Ishikawa (cell line): ENCODE results near the gene SLC12A6.

Experiments used
- CEBPB ChIP-seq: IDR thresholded peaks from 2 replicates; pipeline ENCODE4 v1.6.1; 2012
- CREB1 ChIP-seq: IDR thresholded peaks from 2 replicates; pipeline ENCODE4 v1.6.1; 2012; ENCODE audit warnings: low read depth
- EGR1 ChIP-seq: IDR thresholded peaks from 2 replicates; pipeline ENCODE4 v1.6.1; 2012
- EP300 ChIP-seq: IDR thresholded peaks from 2 replicates; pipeline ENCODE4 v1.6.1; 2012; ENCODE audit warnings: borderline replicate concordance
- FOXM1 ChIP-seq: IDR thresholded peaks from 2 replicates; pipeline ENCODE4 v1.6.1; 2012; ENCODE audit warnings: low read depth, borderline replicate concordance
- NFIC ChIP-seq: IDR thresholded peaks from 2 replicates; pipeline ENCODE4 v1.6.1; 2012
- RAD21 ChIP-seq: IDR thresholded peaks from 2 replicates; pipeline ENCODE4 v1.6.1; 2012; ENCODE audit warnings: low read depth
- TAF1 ChIP-seq: IDR thresholded peaks from 2 replicates; pipeline ENCODE4 v1.6.1; 2012; ENCODE audit warnings: low read depth, mild to moderate bottlenecking
- TCF12 ChIP-seq: IDR thresholded peaks from 2 replicates; pipeline ENCODE4 v1.6.1; 2012; ENCODE audit warnings: low read depth
- TEAD4 ChIP-seq: IDR thresholded peaks from 2 replicates; pipeline ENCODE4 v1.6.1; 2012
- YY1 ChIP-seq: IDR thresholded peaks from 2 replicates; pipeline ENCODE4 v1.6.1; 2012; ENCODE audit warnings: low read depth
- ZBTB7A ChIP-seq: IDR thresholded peaks from 2 replicates; pipeline ENCODE4 v1.6.1; 2012; ENCODE audit warnings: low read depth
- TF ChIP-seq, protein P1 (sequence below): IDR thresholded peaks from 2 replicates; pipeline ENCODE4 v1.6.1; 2012; ENCODE audit warnings: low read depth, mild to moderate bottlenecking
- TF ChIP-seq, protein P2 (sequence below): IDR thresholded peaks from 2 replicates; pipeline ENCODE4 v1.6.1; 2012
- TF ChIP-seq, protein P3 (sequence below): IDR thresholded peaks from 2 replicates; pipeline ENCODE4 v1.6.1; 2012

Gene SLC12A6

DNA sequence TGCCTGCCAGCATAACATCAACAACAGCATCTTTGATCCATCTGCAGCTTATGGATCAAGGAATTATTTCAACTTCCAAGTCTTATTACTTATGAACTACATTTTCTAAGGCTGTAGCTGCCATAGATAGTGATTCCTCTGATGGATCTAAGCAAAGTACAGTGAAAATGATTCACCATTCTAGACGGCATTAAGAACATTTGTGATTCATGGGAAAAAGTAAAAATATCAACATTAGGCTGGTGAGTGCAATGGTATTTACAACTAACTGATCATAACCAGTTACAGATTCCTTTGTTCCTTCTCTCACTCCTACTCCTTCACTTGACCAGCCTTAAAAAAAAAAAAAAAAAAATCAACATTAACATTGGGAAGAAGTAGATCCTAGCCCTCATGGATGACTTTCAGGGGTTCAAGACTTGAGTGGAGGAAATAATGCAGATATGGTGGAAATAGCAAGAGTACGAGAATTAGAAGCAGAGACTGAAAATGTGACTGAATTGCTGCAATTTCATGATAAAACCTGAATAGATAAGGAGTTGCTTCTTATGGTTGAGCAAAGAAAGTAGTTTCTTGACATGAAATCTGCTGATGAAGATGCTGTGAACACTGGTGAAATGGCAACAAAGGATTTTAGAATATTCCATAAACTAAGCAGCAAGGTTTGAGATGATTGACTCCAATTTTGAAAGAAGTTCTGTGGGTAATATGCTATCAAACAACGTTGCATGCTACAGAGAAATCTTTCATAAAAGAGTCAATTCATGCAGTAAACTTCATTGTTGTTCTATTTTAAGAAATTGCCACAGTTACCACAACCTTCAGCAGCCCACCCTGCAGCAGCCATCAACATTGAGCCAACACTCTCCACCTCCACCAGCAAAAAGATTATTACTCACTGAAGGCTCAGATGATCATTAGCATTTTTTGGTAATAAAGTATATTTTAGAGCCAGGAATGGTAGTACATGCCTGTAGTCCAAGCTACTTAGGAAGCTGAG, 22.8 kb downstream of the SLC12A6 start:
- TF ChIP-seq EGR1 (no peak), EP300 (no peak), CREB1 (no peak), ZBTB7A (no peak), FOXM1 (no peak), TEAD4 (no peak), TCF12 (no peak), RAD21 (no peak), TAF1 (no peak), CEBPB (no peak), YY1 (no peak), NFIC (no peak)
- TF ChIP-seq, protein P1, sequence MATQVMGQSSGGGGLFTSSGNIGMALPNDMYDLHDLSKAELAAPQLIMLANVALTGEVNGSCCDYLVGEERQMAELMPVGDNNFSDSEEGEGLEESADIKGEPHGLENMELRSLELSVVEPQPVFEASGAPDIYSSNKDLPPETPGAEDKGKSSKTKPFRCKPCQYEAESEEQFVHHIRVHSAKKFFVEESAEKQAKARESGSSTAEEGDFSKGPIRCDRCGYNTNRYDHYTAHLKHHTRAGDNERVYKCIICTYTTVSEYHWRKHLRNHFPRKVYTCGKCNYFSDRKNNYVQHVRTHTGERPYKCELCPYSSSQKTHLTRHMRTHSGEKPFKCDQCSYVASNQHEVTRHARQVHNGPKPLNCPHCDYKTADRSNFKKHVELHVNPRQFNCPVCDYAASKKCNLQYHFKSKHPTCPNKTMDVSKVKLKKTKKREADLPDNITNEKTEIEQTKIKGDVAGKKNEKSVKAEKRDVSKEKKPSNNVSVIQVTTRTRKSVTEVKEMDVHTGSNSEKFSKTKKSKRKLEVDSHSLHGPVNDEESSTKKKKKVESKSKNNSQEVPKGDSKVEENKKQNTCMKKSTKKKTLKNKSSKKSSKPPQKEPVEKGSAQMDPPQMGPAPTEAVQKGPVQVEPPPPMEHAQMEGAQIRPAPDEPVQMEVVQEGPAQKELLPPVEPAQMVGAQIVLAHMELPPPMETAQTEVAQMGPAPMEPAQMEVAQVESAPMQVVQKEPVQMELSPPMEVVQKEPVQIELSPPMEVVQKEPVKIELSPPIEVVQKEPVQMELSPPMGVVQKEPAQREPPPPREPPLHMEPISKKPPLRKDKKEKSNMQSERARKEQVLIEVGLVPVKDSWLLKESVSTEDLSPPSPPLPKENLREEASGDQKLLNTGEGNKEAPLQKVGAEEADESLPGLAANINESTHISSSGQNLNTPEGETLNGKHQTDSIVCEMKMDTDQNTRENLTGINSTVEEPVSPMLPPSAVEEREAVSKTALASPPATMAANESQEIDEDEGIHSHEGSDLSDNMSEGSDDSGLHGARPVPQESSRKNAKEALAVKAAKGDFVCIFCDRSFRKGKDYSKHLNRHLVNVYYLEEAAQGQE: no peak
- TF ChIP-seq, protein P2, sequence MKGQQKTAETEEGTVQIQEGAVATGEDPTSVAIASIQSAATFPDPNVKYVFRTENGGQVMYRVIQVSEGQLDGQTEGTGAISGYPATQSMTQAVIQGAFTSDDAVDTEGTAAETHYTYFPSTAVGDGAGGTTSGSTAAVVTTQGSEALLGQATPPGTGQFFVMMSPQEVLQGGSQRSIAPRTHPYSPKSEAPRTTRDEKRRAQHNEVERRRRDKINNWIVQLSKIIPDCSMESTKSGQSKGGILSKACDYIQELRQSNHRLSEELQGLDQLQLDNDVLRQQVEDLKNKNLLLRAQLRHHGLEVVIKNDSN: no peak
- TF ChIP-seq, protein P3, sequence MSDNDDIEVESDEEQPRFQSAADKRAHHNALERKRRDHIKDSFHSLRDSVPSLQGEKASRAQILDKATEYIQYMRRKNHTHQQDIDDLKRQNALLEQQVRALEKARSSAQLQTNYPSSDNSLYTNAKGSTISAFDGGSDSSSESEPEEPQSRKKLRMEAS: no peak

DNA sequence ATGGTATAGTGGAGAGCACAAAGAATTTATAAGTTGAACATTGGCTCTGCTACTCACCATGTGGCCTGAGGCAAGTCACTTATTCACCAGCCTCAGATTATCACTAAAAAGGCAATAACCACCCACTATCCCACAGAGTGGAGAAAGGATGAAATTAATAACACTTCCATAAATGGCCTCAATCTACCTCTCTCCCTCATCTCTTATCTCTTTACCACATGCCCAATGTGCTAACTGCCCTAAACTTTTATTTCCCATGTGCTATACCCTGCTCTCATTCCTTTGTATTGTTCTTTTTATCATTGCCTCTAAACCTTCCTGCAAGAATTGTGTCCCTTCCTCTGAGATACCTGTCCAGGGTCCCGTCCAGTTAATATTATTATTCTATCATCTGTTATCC, 26.0 kb downstream of the SLC12A6 start:
- TF ChIP-seq ZBTB7A: no peak
- no peak for TF ChIP-seq TCF12
- TF ChIP-seq, protein P2: no peak
- TF ChIP-seq CEBPB: no peak
- TF ChIP-seq EGR1: no peak
- TF ChIP-seq NFIC: no peak
- no peak for TF ChIP-seq RAD21
- TF ChIP-seq CREB1: no peak

DNA sequence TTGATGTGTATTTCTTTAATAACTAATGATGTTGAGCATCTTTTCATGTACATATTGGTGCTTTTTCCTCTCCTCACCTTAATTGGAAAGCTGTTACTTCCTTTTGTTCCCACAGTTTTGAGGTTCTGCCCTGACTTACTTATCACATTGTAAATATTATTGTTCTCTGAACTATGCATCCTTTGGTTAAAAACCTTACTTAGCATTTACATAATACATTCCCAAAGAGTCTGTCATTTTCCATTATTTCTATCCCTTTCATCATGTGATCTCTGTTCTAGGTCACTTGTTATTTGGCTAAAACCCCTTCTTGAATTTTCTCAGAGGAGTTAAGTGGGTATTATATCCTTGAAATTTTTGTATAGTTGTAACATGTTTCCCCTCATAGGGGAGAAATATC, 33.0 kb downstream of the SLC12A6 start:
- TF ChIP-seq YY1 (no peak), TAF1 (no peak), TEAD4 (no peak), EP300 (no peak), TCF12 (no peak), RAD21 (no peak), ZBTB7A (no peak), EGR1 (no peak), CREB1 (no peak), FOXM1 (no peak), CEBPB (no peak), NFIC (no peak)
- TF ChIP-seq, protein P1: no peak
- TF ChIP-seq, protein P2: no peak
- TF ChIP-seq, protein P3: no peak

GRCh38 chr15:34301058-34301457, 36.5 kb downstream of the SLC12A6 start:
- TF ChIP-seq ZBTB7A (no peak), TCF12 (no peak), TEAD4 (no peak), FOXM1 (no peak), YY1 (no peak), EP300 (no peak), RAD21 (no peak), CEBPB (no peak), TAF1 (no peak), CREB1 (no peak)
- TF ChIP-seq, protein P1: no peak
- TF ChIP-seq, protein P2: no peak
- TF ChIP-seq, protein P3: no peak
